Sigmoid colon (tissue), 7 donors: ENCODE measurements around the gene RASSF4. TPM values are rescaled to one million over a fixed set of nuclear protein-coding genes. Genes with fewer than 3 reads are reported as not detected.

ENCODE experiments used
- DNase-seq: peaks from one replicate; pipeline ENCODE4 v3.0.0-alpha.2; 2019
- H3K27ac ChIP-seq, 4 donors: fragments of 200-600 bp; sonication (generic); one replicate each; pipeline ENCODE4 v1.5.1; 2016 to 2019; ENCODE audit warnings: mild to moderate bottlenecking in 1 of 4
- H3K27me3 ChIP-seq, 3 donors: fragments of 200-600 bp; sonication (generic); one replicate each; pipeline ENCODE4 v1.5.1; 2019; ENCODE audit warnings: mild to moderate bottlenecking in 1 of 3
- H3K36me3 ChIP-seq, 4 donors: fragments of 200-600 bp; sonication (generic); one replicate each; pipeline ENCODE4 v1.5.1; 2016 to 2019
- H3K4me1 ChIP-seq, 4 donors: fragments of 200-600 bp; sonication (generic); one replicate each; pipeline ENCODE4 v1.5.1; 2017 to 2019
- H3K4me3 ChIP-seq, 4 donors: fragments of 200-600 bp; sonication (generic); one replicate each; pipeline ENCODE4 v1.5.1; 2017 to 2019; ENCODE audit warnings: mild to moderate bottlenecking in 2 of 4, moderate library complexity in 1 of 4
- H3K9me3 ChIP-seq, 4 donors: fragments of 200-600 bp in 3 of 4; sonication (generic) in 3 of 4; one replicate each; pipeline versions ENCODE4 v1.5.1 to v1.6.1; 2013 to 2019
- CTCF ChIP-seq, 4 experiments: fragments of 450-650 bp in 3 of 4; fragments of 200-600 bp in 1 of 4; IDR thresholded peaks; one replicate each; pipeline ENCODE4 v1.5.1; 2016 to 2019; ENCODE audit warnings: antibody characterized with exemption in 4 of 4, mild to moderate bottlenecking in 3 of 4, moderate library complexity in 2 of 4
- EP300 ChIP-seq, 4 donors: sonication (generic); formaldehyde crosslinking; IDR thresholded peaks; one replicate each; pipeline ENCODE4 v1.6.1; 2017; ENCODE audit warnings: antibody characterized with exemption in 4 of 4
- POLR2A ChIP-seq, 2 donors: fragments of 450-650 bp; IDR thresholded peaks; one replicate each; pipeline ENCODE4 v1.6.1; 2016; ENCODE audit warnings: antibody characterized with exemption in 2 of 2, mild to moderate bottlenecking in 2 of 2, moderate library complexity in 2 of 2
- POLR2AphosphoS5 ChIP-seq, 4 donors: sonication (generic); formaldehyde crosslinking; IDR thresholded peaks; one replicate each; pipeline ENCODE4 v1.6.1; 2017; ENCODE audit warnings: antibody characterized with exemption in 4 of 4
- WGBS, 2 donors: extraction: QIAGEN DNeasy Blood & Tissue Kit; methylation state at CpG; one replicate each; pipeline ENCODE4 v1.1.7; 2013; 5-methylcytosine and 5-hydroxymethylcytosine counted together
- intact Hi-C: fragments of 100-400 bp; cut with DNase I; formaldehyde crosslinking; loops from one replicate; pipeline ENCODE4 v1.15.1; 2023
- polyA plus RNA-seq, 3 donors: library from polyadenylated mRNA; stranded (reverse); fragments of 200-250 nt; gene quantifications; one replicate each; pipeline ENCODE4 v1.2.3, GENCODE V29; 2013
- total RNA-seq, 4 donors: library from RNA; depleted of rRNA; stranded (reverse); fragments of >200 nt; gene quantifications; one replicate each; pipeline ENCODE4 v1.1.0, GENCODE V29; 2016
- donor health status: healthy with polysubstance abuse.
- donor health status: Bipolar disorder and iron deficiency.
- donor health status: healthy.

The RASSF4 gene
- total and polyA plus RNA-seq, 7 donors: 7.8 to 61.7 (median 23.2) TPM

GRCh38 chr10:45001381-45002148, 42.0 kb downstream of the RASSF4 start:
- no peaks in the 10 kb centered on the region for H3K27me3 ChIP-seq
- H3K27ac ChIP-seq: peak overlapping the region; percentile 92 to 97 (median 93)
- peak overlapping the region; percentile 51 to 66 (median 61) for H3K4me3 ChIP-seq
- DNase-seq: peak; percentile 83
- peaks cover 0 to 53% (median 31%) of the 10 kb centered on the region in 4 donors for H3K4me1 ChIP-seq
- peaks cover 0 to 23% (median 5%) of the 10 kb centered on the region in 4 donors for H3K36me3 ChIP-seq
- intact Hi-C loops: loop anchor here (2.0 to 10.0 kb wide), 4 partner anchors 21 to 1327 kb away; partner anchors contain the start of gene RASSF4
- no peak for TF ChIP-seq EP300 (IDR thresholded peaks at IDR 0.05)
- peak in 3 of 4 donors; percentile 45 to 66 (median 47) for TF ChIP-seq POLR2AphosphoS5 (IDR thresholded peaks at IDR 0.05)
- no peak for TF ChIP-seq POLR2A (IDR thresholded peaks at IDR 0.05)
- TF ChIP-seq CTCF (IDR thresholded peaks at IDR 0.05): peak in 2 of 4 experiments; percentile 10 to 30
- no peaks in the 10 kb centered on the region for H3K9me3 ChIP-seq
- 2 to 14% methylated on average over 13 of the region's 13 CpGs for WGBS, 2 donors

- H3K36me3 ChIP-seq: peaks cover 0 to 23% (median 5%) of the 10 kb centered on the region in 4 donors
- TF ChIP-seq POLR2A (IDR thresholded peaks at IDR 0.05): no peak
- TF ChIP-seq CTCF (IDR thresholded peaks at IDR 0.05): no peak
- no peak for TF ChIP-seq EP300 (IDR thresholded peaks at IDR 0.05)
- no peak for TF ChIP-seq POLR2AphosphoS5 (IDR thresholded peaks at IDR 0.05)
- H3K4me3 ChIP-seq: no peak overlapping the region
- H3K9me3 ChIP-seq: no peaks in the 10 kb centered on the region
- no peaks in the 10 kb centered on the region for H3K27me3 ChIP-seq
- intact Hi-C loops: loop anchor here (10.0 kb wide), 2 partner anchors 461 to 1329 kb away; no protein-coding TSS in a partner anchor
- H3K4me1 ChIP-seq: peaks cover 0 to 41% (median 23%) of the 10 kb centered on the region in 4 donors
- DNase-seq: no peak
- H3K27ac ChIP-seq: no peak overlapping the region
- 85 to 96% methylated on average over 10 of the region's 10 CpGs for WGBS, 2 donors
These were observed 43.9 kb downstream of the RASSF4 start for GRCh38 chr10:45003432-45004000.

DNA sequence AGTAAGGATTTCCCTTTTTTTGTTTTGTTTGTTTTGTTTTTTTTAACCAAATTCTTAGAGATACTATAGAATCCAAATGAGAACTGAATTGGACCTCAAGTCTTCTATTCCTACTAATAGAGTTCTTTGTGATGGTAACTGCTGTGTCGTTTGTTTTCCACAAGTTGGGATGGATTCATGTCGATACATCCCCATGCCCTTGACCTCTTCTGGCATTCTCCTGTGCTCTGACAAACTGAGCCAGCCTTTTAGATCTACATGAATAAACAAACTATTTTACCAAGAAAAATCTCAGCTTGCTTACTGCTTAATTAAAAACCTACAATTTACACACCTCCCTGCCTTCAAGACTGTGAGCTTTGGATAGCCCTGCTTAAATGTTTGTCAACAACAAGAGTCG, 45.1 kb downstream of the RASSF4 start:
- Histone ChIP-seq H3K27ac (no peak overlapping the region), H3K9me3 (no peaks in the 10 kb centered on the region), H3K4me3 (no peak overlapping the region), H3K27me3 (no peaks in the 10 kb centered on the region), H3K36me3 (peaks cover 0 to 23% (median 5%) of the 10 kb centered on the region in 4 donors), H3K4me1 (peaks cover 0 to 39% (median 23%) of the 10 kb centered on the region in 4 donors)
- WGBS, 2 donors: 78 to 80% methylated on average over 3 of the region's 3 CpGs
- TF ChIP-seq EP300 (IDR thresholded peaks at IDR 0.05) (no peak), CTCF (IDR thresholded peaks at IDR 0.05) (no peak), POLR2A (IDR thresholded peaks at IDR 0.05) (no peak), POLR2AphosphoS5 (IDR thresholded peaks at IDR 0.05) (no peak)
- DNase-seq: no peak
- intact Hi-C loops: loop anchor here (5.0 to 10.0 kb wide), 3 partner anchors 460 to 1330 kb away; partner anchors contain the start of gene ZFAND4

- Histone ChIP-seq H3K27ac (no peak overlapping the region), H3K4me3 (no peak overlapping the region), H3K9me3 (no peaks in the 10 kb centered on the region), H3K36me3 (peaks cover 0 to 23% (median 5%) of the 10 kb centered on the region in 4 donors), H3K27me3 (no peaks in the 10 kb centered on the region), H3K4me1 (peaks cover 0 to 33% (median 18%) of the 10 kb centered on the region in 4 donors)
- TF ChIP-seq EP300 (IDR thresholded peaks at IDR 0.05) (no peak), POLR2A (IDR thresholded peaks at IDR 0.05) (no peak), POLR2AphosphoS5 (IDR thresholded peaks at IDR 0.05) (no peak), CTCF (IDR thresholded peaks at IDR 0.05) (no peak)
- intact Hi-C loops: loop anchor here (5.0 to 10.0 kb wide), 3 partner anchors 460 to 1330 kb away; partner anchors contain the start of gene ZFAND4
- no peak for DNase-seq
- WGBS, 2 donors: 80 to 91% methylated on average over 1 of the region's 1 CpG
These were observed 45.7 kb downstream of the RASSF4 start for GRCh38 chr10:45005284-45005683.
